K562 (cell line): Measurements from ENCODE around the gene PIGV. TPM values are rescaled to one million over a fixed set of nuclear protein-coding genes. Genes with fewer than 3 reads are reported as not detected.
A peak's percentile ranks its signal among the peaks of the same experiment; 100 is the strongest.

Experiments used
- BDP1 ChIP-seq: IDR thresholded peaks from 3 replicates; pipeline ENCODE4 v1.6.1; 2011; ENCODE audit not compliant: insufficient read length, insufficient read depth
- CTCF ChIP-seq, 3 experiments: IDR thresholded peaks in 2 of 3; conservative IDR thresholded peaks in 1 of 3; 2 replicates each; pipeline ENCODE4 v1.5.1; 2011 to 2012; ENCODE audit warnings: low read length in 3 of 3, mild to moderate bottlenecking in 3 of 3, control low read depth in 2 of 3, improper control_type of control experiment in 1 of 3, inconsistent platforms in 1 of 3, low read depth in 1 of 3, mixed read lengths in 1 of 3, moderate library complexity in 1 of 3; ENCODE audit not compliant: insufficient read depth in 2 of 3
- DPF2 ChIP-seq: fragments of 450-650 bp; IDR thresholded peaks from 2 replicates; pipeline ENCODE4 v1.6.1; 2016
- HNRNPK ChIP-seq: fragments of 200-400 bp; formaldehyde crosslinking; IDR thresholded peaks from one replicate; pipeline ENCODE4 v1.6.1; 2018; ENCODE audit warnings: mild to moderate bottlenecking, low read depth, low read length; ENCODE audit not compliant: poor library complexity, severe bottlenecking
- SMAD1 ChIP-seq: fragments of 150-350 bp; IDR thresholded peaks from 2 replicates; pipeline ENCODE4 v1.6.1; 2014; ENCODE audit warnings: low read length, low read depth; ENCODE audit not compliant: partially characterized antibody
- SRSF7 ChIP-seq: fragments of 200-400 bp; formaldehyde crosslinking; optimal IDR thresholded peaks from 2 replicates; pipeline ENCODE3; 2017; ENCODE audit warnings: mild to moderate bottlenecking, low read depth, low read length
- TRIM25 ChIP-seq: fragments of 450-650 bp; IDR thresholded peaks from 2 replicates; pipeline ENCODE4 v1.7.0; 2016; ENCODE audit warnings: borderline replicate concordance
- ZNF224 ChIP-seq: sonication (generic); formaldehyde crosslinking; IDR thresholded peaks from 2 replicates; pipeline ENCODE4 v1.8.0; 2022; ENCODE audit warnings: mild to moderate bottlenecking, missing genetic modification reagents
- polyA plus RNA-seq, 8 experiments: library from polyadenylated mRNA; depleted of rRNA in 4 of 8; stranded (reverse) in 5 of 8; unstranded in 3 of 8; fragments of >200 nt; fragmentation: Nextera tagmentation in 2 of 8; fragmentation: Illumina TruSeq in 1 of 8; extraction: Ambion mirVana in 2 of 8; extraction: Trizol in 1 of 8; gene quantifications; 2 replicates each; pipeline versions ENCODE4 v1.2.1 to v1.2.3, GENCODE V29; 2011 to 2014; ENCODE audit warnings: inconsistent platforms in 1 of 8, missing spikeins in 1 of 8
- total RNA-seq, 7 experiments: library from RNA; depleted of rRNA in 6 of 7; stranded (reverse); fragments of >200 nt in 6 of 7; fragmentation: Illumina TruSeq in 2 of 7; extraction: Trizol in 2 of 7; gene quantifications; 2 replicates each; pipeline versions ENCODE4 v1.2.1 to v1.2.3, GENCODE V29; 2011 to 2021; ENCODE audit warnings: low replicate concordance in 1 of 7

The PIGV gene
- total and polyA plus RNA-seq, 9 of the 15 experiments (the other 6 are each of a cell fraction or from before 2014, with no cell fraction given) = 8.4 to 21.8 (median 11.7) TPM

- TF ChIP-seq CTCF (IDR thresholded peaks at IDR 0.05 in 2 of 3, conservative IDR thresholded peaks at IDR 0.05 in 1 of 3; ENCODE audit: insufficient read depth in 2 of 3, low read depth in 1 of 3, low read length in 3 of 3) = peak; percentile 42 to 55 (median 51); a peak in 5 of 6 replicates
- TF ChIP-seq BDP1 = no peak
- no peak for TF ChIP-seq TRIM25
- no peak for TF ChIP-seq HNRNPK
- no peak for TF ChIP-seq SMAD1
- TF ChIP-seq DPF2 = no peak
- no peak for TF ChIP-seq SRSF7
- TF ChIP-seq ZNF224 (CRISPR knock-in tag) = no peak
These were observed 33.1 kb downstream of the PIGV start (continued) for GRCh38 chr1:26820784-26821269.
